Parathyroid adenoma (tissue), 2 donors: ENCODE measurements around the gene DISC1.

Source experiments
- H2AFZ ChIP-seq: fragments of 300-600 bp; sonication (generic); one replicate; pipeline ENCODE4 v1.7.0; 2017; ENCODE audit warnings: antibody characterized with exemption, mild to moderate bottlenecking
- H3K27ac ChIP-seq: fragments of 300-600 bp; sonication (generic); one replicate; pipeline ENCODE4 v1.7.0; 2017
- H3K27me3 ChIP-seq: fragments of 300-600 bp; sonication (generic); one replicate; pipeline ENCODE4 v1.7.0; 2017; ENCODE audit warnings: low read length; ENCODE audit not compliant: control insufficient read depth, insufficient read depth
- H3K36me3 ChIP-seq: fragments of 300-600 bp; sonication (generic); one replicate; pipeline ENCODE4 v1.7.0; 2017; ENCODE audit warnings: low read length; ENCODE audit not compliant: control insufficient read depth, insufficient read depth
- H3K4me1 ChIP-seq: fragments of 300-600 bp; sonication (generic); one replicate; pipeline ENCODE4 v1.7.0; 2017; ENCODE audit warnings: control low read depth
- H3K4me2 ChIP-seq: fragments of 300-600 bp; sonication (generic); one replicate; pipeline ENCODE4 v1.7.0; 2017; ENCODE audit warnings: low read length
- H3K4me3 ChIP-seq: fragments of 300-600 bp; sonication (generic); one replicate; pipeline ENCODE4 v1.7.0; 2017; ENCODE audit warnings: low read depth, low read length
- H3K79me2 ChIP-seq: fragments of 300-600 bp; sonication (generic); one replicate; pipeline ENCODE4 v1.7.0; 2017; ENCODE audit warnings: control low read depth
- H3K9ac ChIP-seq: fragments of 300-600 bp; sonication (generic); one replicate; pipeline ENCODE4 v1.7.0; 2017; ENCODE audit warnings: mild to moderate bottlenecking
- H3K9me3 ChIP-seq: fragments of 300-600 bp; sonication (generic); one replicate; pipeline ENCODE4 v1.7.0; 2017; ENCODE audit warnings: low read length; ENCODE audit not compliant: control insufficient read depth
- CTCF ChIP-seq: fragments of 300-600 bp; sonication (generic); IDR thresholded peaks from one replicate; pipeline ENCODE4 v1.7.0; 2017; ENCODE audit warnings: antibody characterized with exemption, mild to moderate bottlenecking
- donor health status: primary hyperparathyroidism.

The DISC1 gene

GRCh38 chr1:232077809-232078208 lies 451.2 kb downstream of the DISC1 start:
- Histone ChIP-seq H3K36me3 (no peaks in the 10 kb centered on the region), H3K79me2 (no peaks in the 10 kb centered on the region), H3K4me3 (no peak overlapping the region), H3K4me2 (no peak overlapping the region), H3K9me3 (no peaks in the 10 kb centered on the region), H3K9ac (no peak overlapping the region), H3K27me3 (no peaks in the 10 kb centered on the region), H3K4me1 (no peaks in the 10 kb centered on the region), H3K27ac (no peak overlapping the region), H2AFZ (no peak overlapping the region)
- no peak for TF ChIP-seq CTCF

DNA sequence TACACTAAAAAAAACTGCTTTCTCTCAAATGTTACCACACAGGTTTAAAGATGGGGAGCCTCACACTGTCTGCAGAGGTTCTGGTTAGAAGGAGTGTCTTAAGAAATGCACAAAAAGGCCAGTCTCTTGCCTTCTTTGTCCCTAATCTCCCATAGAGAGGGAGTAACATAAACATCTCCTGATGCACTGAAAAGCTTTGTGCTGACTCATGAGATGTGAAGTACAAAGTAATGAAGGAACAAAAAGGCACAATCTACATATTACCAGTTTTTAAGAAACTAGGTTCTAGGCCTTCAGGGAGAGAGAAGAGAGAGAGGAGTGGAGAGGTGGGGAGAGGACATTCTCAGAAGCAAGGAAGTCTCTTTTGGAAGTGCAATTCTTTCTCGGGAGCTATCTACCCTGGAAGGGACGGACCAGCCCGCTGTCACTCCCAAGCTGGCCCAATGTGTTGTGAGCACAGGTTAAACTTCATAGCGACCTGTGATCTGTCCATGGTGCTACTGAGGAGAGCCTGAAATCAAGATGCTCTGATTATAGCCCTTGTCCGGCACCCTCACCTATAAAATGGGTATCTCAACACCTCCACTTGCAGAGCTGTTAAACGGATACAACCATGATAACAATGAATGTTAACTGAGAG lies 458.1 kb downstream of the DISC1 start:
- H3K27me3 ChIP-seq: no peaks in the 10 kb centered on the region
- TF ChIP-seq CTCF: no peak
- no peaks in the 10 kb centered on the region for H3K79me2 ChIP-seq

GRCh38 chr1:232090816-232091215 lies 464.2 kb downstream of the DISC1 start:
- no peak for TF ChIP-seq CTCF
- Histone ChIP-seq H3K27ac (no peak overlapping the region), H3K79me2 (no peaks in the 10 kb centered on the region), H3K36me3 (no peaks in the 10 kb centered on the region), H2AFZ (no peak overlapping the region), H3K4me3 (no peak overlapping the region), H3K4me2 (no peak overlapping the region), H3K4me1 (no peaks in the 10 kb centered on the region), H3K9me3 (no peaks in the 10 kb centered on the region), H3K9ac (no peak overlapping the region), H3K27me3 (no peaks in the 10 kb centered on the region)

More for the DNA sequence above, 458.1 kb downstream of the DISC1 start:
- Histone ChIP-seq H3K36me3 (no peaks in the 10 kb centered on the region), H3K4me2 (no peak overlapping the region), H3K9ac (no peak overlapping the region), H2AFZ (no peak overlapping the region), H3K9me3 (no peaks in the 10 kb centered on the region), H3K4me1 (no peaks in the 10 kb centered on the region), H3K27ac (no peak overlapping the region), H3K4me3 (no peak overlapping the region)
